HG03558 (cell line): ENCODE data around the gene CTRL.
"Not testable (repeated sequence)": the region's sequence is repeated elsewhere in the genome, so short reads cannot be mapped to it uniquely, and the experiment has no call there.

Source experiments
- ATAC-seq: cut with Tn5 transposase; IDR thresholded peaks from one replicate; pipeline ENCODE4 v1.9.1; 2021; ENCODE audit warnings: moderate number of reproducible peaks; ENCODE audit not compliant: unreplicated experiment; ENCODE audit errors: extremely low read depth

The CTRL gene

GRCh38 chr16:67931712-67932461, at the start of gene CTRL:
Gene CTRL, minus strand, starts transcription at chr16:67931862. Its CDS starts 10 bp downstream, at chr16:67931852.
- ATAC-seq = no peak

GRCh38 chr16:67979955-67980678, 48.5 kb upstream of the CTRL start, which contains the start of gene DPEP3:
Gene DPEP3, minus strand, starts transcription at chr16:67980499. Its CDS starts 119 bp downstream, at chr16:67980380.
- no peak for ATAC-seq

- no peak for ATAC-seq
Observed at GRCh38 chr16:67977469-67978227, 46.0 kb upstream of the CTRL start.

GRCh38 chr16:67977005-67977404, 45.3 kb upstream of the CTRL start:
- no peak for ATAC-seq

GRCh38 chr16:67976205-67976604, 44.5 kb upstream of the CTRL start:
- ATAC-seq = no peak

GRCh38 chr16:67975321-67976105, 43.9 kb upstream of the CTRL start:
- no peak for ATAC-seq

- not testable (repeated sequence) for ATAC-seq
Observed at GRCh38 chr16:67972285-67972684, 40.6 kb upstream of the CTRL start.

GRCh38 chr16:67971111-67971510, 39.4 kb upstream of the CTRL start:
- no peak for ATAC-seq

- no peak for ATAC-seq
Observed at GRCh38 chr16:67969254-67970039, 37.8 kb upstream of the CTRL start.

GRCh38 chr16:67968400-67969253, 37.0 kb upstream of the CTRL start, which contains the start of gene SLC12A4:
Gene SLC12A4, minus strand, starts transcription at chr16:67968637. Its CDS starts 84 bp downstream, at chr16:67968553.
- peak; percentile 44 for ATAC-seq

- ATAC-seq = no peak
Observed at GRCh38 chr16:67967958-67968399, 36.3 kb upstream of the CTRL start.

- ATAC-seq = no peak
Observed at GRCh38 chr16:67967183-67967957, 35.7 kb upstream of the CTRL start.

GRCh38 chr16:67966549-67967182, 35.0 kb upstream of the CTRL start:
- no peak for ATAC-seq

- ATAC-seq = no peak
Observed at GRCh38 chr16:67965668-67966548, 34.2 kb upstream of the CTRL start.

GRCh38 chr16:67964477-67965131, 32.9 kb upstream of the CTRL start:
- no peak for ATAC-seq
